Esophagus squamous epithelium (tissue), 5 donors: ENCODE data around the gene MTTP. TPM values are rescaled to one million over a fixed set of nuclear protein-coding genes. Genes with fewer than 3 reads are reported as not detected.

Experiments used
- DNase-seq: peaks from one replicate; lab custom pipeline; 2025; lab: John Stamatoyannopoulos, UW
- H3K27ac ChIP-seq, 4 donors: fragments of 200-600 bp; sonication (generic); one replicate each; pipeline ENCODE4 v1.5.1; 2016 to 2019; ENCODE audit warnings: mild to moderate bottlenecking in 1 of 4
- H3K27me3 ChIP-seq, 4 donors: fragments of 200-600 bp; sonication (generic); 1 replicate in 3 of 4; 2 replicates in 1 of 4; pipeline versions ENCODE4 v1.5.1 to v1.6.0; 2017 to 2021; ENCODE audit warnings: antibody characterized with exemption in 1 of 4
- H3K36me3 ChIP-seq, 3 donors: fragments of 200-600 bp; sonication (generic); one replicate each; pipeline ENCODE4 v1.5.1; 2016 to 2019
- H3K4me1 ChIP-seq, 3 donors: fragments of 200-600 bp; sonication (generic); one replicate each; pipeline ENCODE4 v1.5.1; 2017 to 2019
- H3K4me3 ChIP-seq, 4 donors: fragments of 200-600 bp; sonication (generic); 1 replicate in 3 of 4; 2 replicates in 1 of 4; pipeline ENCODE4 v1.5.1; 2016 to 2019; ENCODE audit warnings: mild to moderate bottlenecking in 2 of 4, moderate library complexity in 1 of 4
- H3K9me3 ChIP-seq, 3 donors: fragments of 200-600 bp; sonication (generic); one replicate each; pipeline ENCODE4 v1.5.1; 2016 to 2019
- CTCF ChIP-seq, 6 experiments: fragments of 450-650 bp in 4 of 6; fragments of 200-600 bp in 2 of 6; sonication (generic) in 2 of 6; IDR thresholded peaks; one replicate each; pipeline ENCODE4 v1.5.1; 2016 to 2019; ENCODE audit warnings: antibody characterized with exemption in 6 of 6, mild to moderate bottlenecking in 4 of 6, moderate library complexity in 4 of 6
- POLR2A ChIP-seq, 4 donors: fragments of 450-650 bp; IDR thresholded peaks; one replicate each; pipeline ENCODE4 v1.6.1; 2017; ENCODE audit warnings: antibody characterized with exemption in 4 of 4, mild to moderate bottlenecking in 4 of 4, moderate library complexity in 3 of 4
- WGBS, 2 donors: methylation state at CpG; one replicate each; pipeline ENCODE4 v1.1.5; 2018; 5-methylcytosine and 5-hydroxymethylcytosine counted together
- intact Hi-C: fragments of 100-400 bp; cut with DNase I; formaldehyde crosslinking; loops from one replicate; pipeline ENCODE4 v1.15.0; 2022
- total RNA-seq, 4 donors: library from RNA; depleted of rRNA; stranded (reverse); fragments of >200 nt; gene quantifications; one replicate each; pipeline ENCODE4 v1.1.0, GENCODE V29; 2016
- donor health status: DM: yes; HTN: yes; CAD: no.

The MTTP gene
- total RNA-seq, 4 donors from 2014 or later: 0.13 to 0.41 (median 0.19) TPM; not detected in 1

DNA sequence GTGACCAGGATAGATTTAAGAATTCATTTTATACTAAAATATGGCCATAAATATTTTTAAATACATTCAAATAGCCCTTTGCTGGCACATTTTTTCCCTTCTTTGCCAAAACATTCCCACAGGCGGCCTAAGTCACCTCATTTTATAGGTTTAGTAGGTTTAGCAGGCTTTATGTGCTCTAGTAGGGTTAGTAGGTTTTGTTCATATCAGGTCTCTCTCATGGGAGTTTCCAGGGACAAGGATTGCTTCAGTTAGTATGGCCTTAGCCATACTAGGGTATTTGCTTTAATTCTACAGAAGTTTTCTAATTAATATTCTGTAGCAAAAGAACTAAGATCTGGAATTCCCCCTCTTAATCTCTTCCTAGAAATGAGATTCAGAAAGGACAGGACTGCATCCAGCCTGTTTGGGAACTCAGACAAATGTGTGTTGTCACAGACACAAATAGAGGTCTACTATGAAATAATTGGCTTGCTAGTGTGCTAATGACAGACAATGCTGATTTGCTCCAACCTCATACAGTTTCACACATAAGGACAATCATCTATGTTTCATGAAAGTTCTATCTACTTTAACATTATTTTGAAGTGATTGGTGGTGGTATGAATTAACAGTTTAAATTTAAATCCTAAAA lies 772 bp upstream of the MTTP start:
- H3K36me3 ChIP-seq: no peaks in the 10 kb centered on the region
- DNase-seq: no peak
- H3K9me3 ChIP-seq: no peaks in the 10 kb centered on the region
- 59 to 72% methylated on average over 1 of the region's 1 CpG for WGBS, 2 donors
- H3K27ac ChIP-seq: no peak overlapping the region
- no peaks in the 10 kb centered on the region for H3K4me1 ChIP-seq
- H3K4me3 ChIP-seq: no peak overlapping the region
- H3K27me3 ChIP-seq: peaks cover 0 to 6% (median 0%) of the 10 kb centered on the region in 4 donors
- no peak for TF ChIP-seq POLR2A (IDR thresholded peaks at IDR 0.05)
- TF ChIP-seq CTCF (IDR thresholded peaks at IDR 0.05): no peak
- intact Hi-C loops: no loop called here

- 85 to 93% methylated on average over 2 of the region's 2 CpGs for WGBS, 2 donors
- intact Hi-C loops: no loop called here
- TF ChIP-seq POLR2A (IDR thresholded peaks at IDR 0.05) (no peak), CTCF (IDR thresholded peaks at IDR 0.05) (no peak)
- no peak for DNase-seq
- no peak overlapping the region for H3K4me3 ChIP-seq
- H3K27ac ChIP-seq: no peak overlapping the region
- no peaks in the 10 kb centered on the region for H3K9me3 ChIP-seq
- no peaks in the 10 kb centered on the region for H3K4me1 ChIP-seq
- H3K27me3 ChIP-seq: peaks cover 0 to 6% (median 0%) of the 10 kb centered on the region in 4 donors
- no peaks in the 10 kb centered on the region for H3K36me3 ChIP-seq
Observed at GRCh38 chr4:99578714-99579113, 4.1 kb downstream of the MTTP start.

GRCh38 chr4:99585516-99585915 lies 10.9 kb downstream of the MTTP start:
- 93 to 95% methylated on average over 1 of the region's 1 CpG for WGBS, 2 donors
- TF ChIP-seq POLR2A (IDR thresholded peaks at IDR 0.05): no peak
- no peak for TF ChIP-seq CTCF (IDR thresholded peaks at IDR 0.05)
- no peak for DNase-seq
- H3K27ac ChIP-seq: no peak overlapping the region
- no peaks in the 10 kb centered on the region for H3K27me3 ChIP-seq
- H3K4me1 ChIP-seq: no peaks in the 10 kb centered on the region
- intact Hi-C loops: no loop called here
- no peak overlapping the region for H3K4me3 ChIP-seq
- H3K36me3 ChIP-seq: no peaks in the 10 kb centered on the region
- no peaks in the 10 kb centered on the region for H3K9me3 ChIP-seq

DNA sequence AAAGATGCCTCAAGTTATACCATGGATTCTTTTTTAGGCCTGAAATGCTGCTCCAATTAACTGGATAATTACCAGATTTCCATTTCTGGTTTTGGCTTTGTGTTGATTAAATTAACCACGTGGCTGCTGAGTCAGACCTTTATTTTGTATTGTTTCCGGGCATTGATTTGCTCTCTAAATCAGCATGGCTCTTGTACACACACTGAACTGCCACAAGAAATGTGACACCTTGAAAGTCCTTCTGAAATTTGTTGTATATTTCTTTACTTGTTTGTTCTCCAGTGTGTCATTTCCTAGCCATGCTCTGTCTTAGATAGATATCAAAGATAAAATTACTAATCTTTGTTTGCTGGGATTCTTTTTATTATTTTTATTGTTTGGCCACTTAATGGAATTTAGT lies 11.7 kb downstream of the MTTP start:
- H3K27me3 ChIP-seq: no peaks in the 10 kb centered on the region
- TF ChIP-seq CTCF (IDR thresholded peaks at IDR 0.05) (no peak), POLR2A (IDR thresholded peaks at IDR 0.05) (no peak)
- H3K4me3 ChIP-seq: no peak overlapping the region
- H3K4me1 ChIP-seq: no peaks in the 10 kb centered on the region
- intact Hi-C loops: no loop called here
- H3K27ac ChIP-seq: no peak overlapping the region
- no peak for DNase-seq
- H3K9me3 ChIP-seq: no peaks in the 10 kb centered on the region
- 23% methylated on average over 2 of the region's 2 CpGs for WGBS, 2 donors
- H3K36me3 ChIP-seq: no peaks in the 10 kb centered on the region

DNA sequence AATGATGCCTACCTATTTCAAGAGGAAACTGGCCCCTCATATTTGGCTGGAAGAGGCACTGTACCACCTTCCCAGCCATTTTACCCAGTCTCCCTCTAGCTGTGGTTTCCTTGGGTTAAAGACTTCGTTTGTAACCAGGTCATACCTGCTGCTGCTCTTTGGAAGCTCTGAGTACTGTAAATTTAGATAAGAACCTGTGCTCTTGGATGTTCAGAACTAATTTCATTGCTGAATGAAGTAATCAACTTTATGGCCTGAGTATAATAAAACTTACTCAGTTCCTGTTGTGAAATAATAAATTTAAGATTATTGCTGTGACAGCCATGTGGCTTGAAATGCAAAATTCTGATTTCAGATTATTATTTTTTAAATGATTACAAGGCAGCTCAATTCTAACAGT lies 12.2 kb downstream of the MTTP start:
- Histone ChIP-seq H3K4me3 (no peak overlapping the region), H3K27ac (no peak overlapping the region), H3K9me3 (no peaks in the 10 kb centered on the region), H3K4me1 (no peaks in the 10 kb centered on the region), H3K27me3 (no peaks in the 10 kb centered on the region), H3K36me3 (no peaks in the 10 kb centered on the region)
- DNase-seq: no peak
- intact Hi-C loops: no loop called here
- TF ChIP-seq POLR2A (IDR thresholded peaks at IDR 0.05): no peak
- TF ChIP-seq CTCF (IDR thresholded peaks at IDR 0.05): no peak
- 19 to 21% methylated on average over 1 of the region's 1 CpG for WGBS, 2 donors
